Muscle of leg (tissue), 11 donors: ENCODE data around the gene ZNF716. TPM values are rescaled to one million over a fixed set of nuclear protein-coding genes. Genes with fewer than 3 reads are reported as not detected.
"Not testable (repeated sequence)": the region's sequence is repeated elsewhere in the genome, so short reads cannot be mapped to it uniquely, and the experiment has no call there.

Source experiments
- DNase-seq: peaks from one replicate; pipeline ENCODE4 v3.0.0; 2013
- H3K27ac ChIP-seq: one replicate; pipeline ENCODE4 v1.5.1; 2013; ENCODE audit warnings: mild to moderate bottlenecking, low read length, control low read depth
- H3K27me3 ChIP-seq: one replicate; pipeline ENCODE4 v1.6.1; 2013; ENCODE audit warnings: low read length; ENCODE audit not compliant: control insufficient read depth, insufficient read depth
- H3K36me3 ChIP-seq: one replicate; pipeline ENCODE4 v1.6.1; 2013; ENCODE audit warnings: low read length; ENCODE audit not compliant: control insufficient read depth, insufficient read depth
- H3K4me1 ChIP-seq: one replicate; pipeline ENCODE4 v1.6.1; 2013; ENCODE audit warnings: low read length; ENCODE audit not compliant: control insufficient read depth, insufficient read depth
- H3K4me3 ChIP-seq: one replicate; pipeline ENCODE4 v1.5.1; 2013; ENCODE audit warnings: low read length, control low read depth
- H3K9me3 ChIP-seq: replicated peaks from 2 replicates; pipeline ENCODE4 v1.6.1; 2013; ENCODE audit warnings: low read depth, low read length; ENCODE audit not compliant: control insufficient read depth
- WGBS: methylation state at CpG from one replicate; pipeline ENCODE4 v1.1.5; 2013; ENCODE audit warnings: missing lambda C conversion rate; ENCODE audit not compliant: insufficient coverage; 5-methylcytosine and 5-hydroxymethylcytosine counted together
- polyA plus RNA-seq, 8 donors: library from polyadenylated mRNA; unstranded; fragments of 120-200 nt; gene quantifications; one replicate each; pipeline versions ENCODE4 v1.2.1 to v1.2.3, GENCODE V29; 2013; ENCODE audit warnings: inconsistent platforms in 1 of 8, low replicate concordance in 1 of 8; ENCODE audit not compliant: insufficient read length in 8 of 8, insufficient read depth in 1 of 8
- total RNA-seq: library from RNA; stranded (reverse); fragments of 120-200 nt; gene quantifications from one replicate; pipeline ENCODE4 v1.2.4, GENCODE V29; 2013

Gene ZNF716
- total and polyA plus RNA-seq, 9 donors = 0.02 to 0.17 (median 0.05) TPM; not detected in 5

GRCh38 chr7:57425239-57425944 lies 24.6 kb upstream of the ZNF716 start:
- H3K4me1 ChIP-seq = no peaks in the 10 kb centered on the region
- no peak overlapping the region for H3K4me3 ChIP-seq
- no peak for DNase-seq
- H3K9me3 ChIP-seq = peaks cover 36% of the 10 kb centered on the region
- H3K27ac ChIP-seq = no peak overlapping the region
- WGBS = 78% methylated on average over 39 of the region's 39 CpGs
- no peaks in the 10 kb centered on the region for H3K36me3 ChIP-seq
- H3K27me3 ChIP-seq = no peaks in the 10 kb centered on the region

- H3K9me3 ChIP-seq = peaks cover 37% of the 10 kb centered on the region
- no peaks in the 10 kb centered on the region for H3K36me3 ChIP-seq
- 65% methylated on average over 26 of the region's 29 CpGs for WGBS
Measured at GRCh38 chr7:57425969-57426628, 23.9 kb upstream of the ZNF716 start.

GRCh38 chr7:57426629-57427003 lies 23.4 kb upstream of the ZNF716 start:
- H3K4me3 ChIP-seq = no peak overlapping the region
- H3K27me3 ChIP-seq = no peaks in the 10 kb centered on the region
- H3K36me3 ChIP-seq = no peaks in the 10 kb centered on the region
- WGBS = 92% methylated on average over 6 of the region's 11 CpGs
- H3K27ac ChIP-seq = no peak overlapping the region
- no peak for DNase-seq
- H3K4me1 ChIP-seq = no peaks in the 10 kb centered on the region
- H3K9me3 ChIP-seq = peaks cover 32% of the 10 kb centered on the region

More at GRCh38 chr7:57425969-57426628, 23.9 kb upstream of the ZNF716 start:
- DNase-seq = no peak
- no peak overlapping the region for H3K27ac ChIP-seq
- no peaks in the 10 kb centered on the region for H3K4me1 ChIP-seq
- no peak overlapping the region for H3K4me3 ChIP-seq
- no peaks in the 10 kb centered on the region for H3K27me3 ChIP-seq

- no peaks in the 10 kb centered on the region for H3K36me3 ChIP-seq
- WGBS = 87% methylated on average over 8 of the region's 10 CpGs
- no peak for DNase-seq
- H3K4me3 ChIP-seq = no peak overlapping the region
- H3K4me1 ChIP-seq = no peaks in the 10 kb centered on the region
- no peaks in the 10 kb centered on the region for H3K27me3 ChIP-seq
- peaks cover 32% of the 10 kb centered on the region for H3K9me3 ChIP-seq
- no peak overlapping the region for H3K27ac ChIP-seq
Measured at GRCh38 chr7:57427146-57427545, 22.8 kb upstream of the ZNF716 start.

- 88% methylated on average over 5 of the region's 8 CpGs for WGBS
Measured at GRCh38 chr7:57427594-57427993, 22.4 kb upstream of the ZNF716 start.

GRCh38 chr7:57432583-57432982 lies 17.4 kb upstream of the ZNF716 start:
- no CpG with 5 or more reads among the region's 3 CpGs for WGBS
- Histone ChIP-seq H3K36me3 (no peaks in the 10 kb centered on the region), H3K9me3 (peaks cover 23% of the 10 kb centered on the region), H3K4me1 (no peaks in the 10 kb centered on the region), H3K4me3 (no peak overlapping the region), H3K27me3 (no peaks in the 10 kb centered on the region), H3K27ac (no peak overlapping the region)
- DNase-seq = no peak

More at GRCh38 chr7:57427594-57427993, 22.4 kb upstream of the ZNF716 start:
- Histone ChIP-seq H3K36me3 (no peaks in the 10 kb centered on the region), H3K27me3 (no peaks in the 10 kb centered on the region), H3K9me3 (peaks cover 33% of the 10 kb centered on the region), H3K27ac (no peak overlapping the region), H3K4me3 (no peak overlapping the region), H3K4me1 (no peaks in the 10 kb centered on the region)
- DNase-seq = no peak

- peaks cover 45% of the 10 kb centered on the region for H3K9me3 ChIP-seq
- no peaks in the 10 kb centered on the region for H3K27me3 ChIP-seq
- H3K36me3 ChIP-seq = no peaks in the 10 kb centered on the region
- 89% methylated on average over 16 of the region's 19 CpGs for WGBS
- no peak overlapping the region for H3K4me3 ChIP-seq
- H3K27ac ChIP-seq = no peak overlapping the region
- no peak for DNase-seq
- H3K4me1 ChIP-seq = no peaks in the 10 kb centered on the region
Measured at GRCh38 chr7:57437581-57437980, 12.4 kb upstream of the ZNF716 start.

GRCh38 chr7:57438244-57438643 lies 11.7 kb upstream of the ZNF716 start:
- WGBS = 76% methylated on average over 6 of the region's 7 CpGs
- H3K9me3 ChIP-seq = peaks cover 45% of the 10 kb centered on the region
- no peaks in the 10 kb centered on the region for H3K4me1 ChIP-seq
- H3K27me3 ChIP-seq = no peaks in the 10 kb centered on the region
- DNase-seq = no peak
- no peaks in the 10 kb centered on the region for H3K36me3 ChIP-seq
- H3K4me3 ChIP-seq = no peak overlapping the region
- H3K27ac ChIP-seq = no peak overlapping the region

GRCh38 chr7:57443567-57443966 lies 6.4 kb upstream of the ZNF716 start:
- Histone ChIP-seq H3K27me3 (no peaks in the 10 kb centered on the region), H3K9me3 (peaks cover 45% of the 10 kb centered on the region), H3K36me3 (no peaks in the 10 kb centered on the region), H3K4me1 (no peaks in the 10 kb centered on the region), H3K27ac (no peak overlapping the region), H3K4me3 (no peak overlapping the region)
- DNase-seq = no peak

GRCh38 chr7:57469186-57469828 lies 19.3 kb downstream of the ZNF716 start:
- WGBS = no CpG with 5 or more reads among the region's 3 CpGs
- not testable (repeated sequence) for H3K36me3 ChIP-seq, H3K4me3 ChIP-seq, H3K27ac ChIP-seq, DNase-seq, H3K4me1 ChIP-seq, H3K27me3 ChIP-seq
- H3K9me3 ChIP-seq = peaks cover 38% of the 10 kb centered on the region
